ENCODE data around the gene MRGPRE. TPM values are rescaled to one million over a fixed set of nuclear protein-coding genes. Genes with fewer than 3 reads are reported as not detected.

The MRGPRE gene
- polyA plus RNA-seq, 1 donor (not counting 4 experiments of a cell fraction or from before 2014, with no cell fraction given): not detected

DNA sequence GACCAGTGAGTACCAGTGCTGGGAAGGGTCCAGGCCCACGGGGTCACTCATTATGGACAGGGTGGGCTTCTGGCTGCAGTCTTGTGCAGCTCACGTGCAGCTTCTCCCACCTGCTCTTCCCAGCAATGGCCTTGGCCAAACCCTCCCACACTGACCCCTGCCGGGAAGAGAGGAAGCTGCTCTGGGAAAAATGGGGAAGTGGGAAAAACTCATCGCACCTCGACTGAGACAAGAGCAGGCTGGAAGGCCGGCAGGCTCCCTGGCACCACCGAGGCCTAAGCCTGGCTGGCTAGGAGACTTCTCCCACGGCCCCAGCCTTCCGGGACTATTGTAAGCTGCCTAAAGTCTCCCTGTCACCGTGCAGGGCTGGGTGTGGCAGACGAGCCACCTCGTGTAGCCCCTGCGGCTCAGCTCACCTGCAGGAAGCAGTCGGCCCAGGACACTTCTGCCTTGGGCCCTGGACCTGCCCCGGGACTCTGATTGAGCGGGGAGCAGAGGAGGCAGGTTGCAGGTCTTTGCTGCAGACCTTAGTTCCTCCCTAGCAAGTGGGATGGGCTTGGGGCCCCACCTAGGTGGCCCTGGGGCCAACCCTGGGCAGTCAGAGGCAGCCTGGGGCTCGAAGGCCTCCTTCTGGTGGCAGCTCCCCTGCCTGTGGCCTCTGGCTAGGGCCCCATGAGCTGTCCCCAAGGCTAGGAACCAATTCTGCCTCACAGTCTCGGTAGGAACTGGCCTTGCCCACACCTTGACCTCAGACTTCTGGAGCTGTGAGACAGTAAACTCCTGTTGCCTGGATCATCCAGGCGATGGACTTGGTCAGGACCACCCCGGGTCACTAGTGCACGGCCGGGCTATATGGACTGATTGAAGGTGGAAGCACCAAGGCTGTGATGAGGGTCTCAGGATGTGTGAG, 36.7 kb downstream of the MRGPRE start:
- H3K27ac ChIP-seq (ENCODE audit: control insufficient read depth, insufficient read depth, low read length): no peak overlapping the region
- TF ChIP-seq, protein P1, sequence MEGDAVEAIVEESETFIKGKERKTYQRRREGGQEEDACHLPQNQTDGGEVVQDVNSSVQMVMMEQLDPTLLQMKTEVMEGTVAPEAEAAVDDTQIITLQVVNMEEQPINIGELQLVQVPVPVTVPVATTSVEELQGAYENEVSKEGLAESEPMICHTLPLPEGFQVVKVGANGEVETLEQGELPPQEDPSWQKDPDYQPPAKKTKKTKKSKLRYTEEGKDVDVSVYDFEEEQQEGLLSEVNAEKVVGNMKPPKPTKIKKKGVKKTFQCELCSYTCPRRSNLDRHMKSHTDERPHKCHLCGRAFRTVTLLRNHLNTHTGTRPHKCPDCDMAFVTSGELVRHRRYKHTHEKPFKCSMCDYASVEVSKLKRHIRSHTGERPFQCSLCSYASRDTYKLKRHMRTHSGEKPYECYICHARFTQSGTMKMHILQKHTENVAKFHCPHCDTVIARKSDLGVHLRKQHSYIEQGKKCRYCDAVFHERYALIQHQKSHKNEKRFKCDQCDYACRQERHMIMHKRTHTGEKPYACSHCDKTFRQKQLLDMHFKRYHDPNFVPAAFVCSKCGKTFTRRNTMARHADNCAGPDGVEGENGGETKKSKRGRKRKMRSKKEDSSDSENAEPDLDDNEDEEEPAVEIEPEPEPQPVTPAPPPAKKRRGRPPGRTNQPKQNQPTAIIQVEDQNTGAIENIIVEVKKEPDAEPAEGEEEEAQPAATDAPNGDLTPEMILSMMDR (optimal IDR thresholded peaks at IDR 0.05 in 1 of 3, IDR thresholded peaks at IDR 0.05 in 1 of 3, conservative IDR thresholded peaks at IDR 0.05 in 1 of 3; ENCODE audit: extremely low read depth in 1 of 3, insufficient read depth in 2 of 3, low read length in 3 of 3): peak in 1 of 3 experiments; percentile 6
- TF ChIP-seq EZH2 (IDR thresholded peaks at IDR 0.05; ENCODE audit: low read length): no peak
- no peaks in the 10 kb centered on the region for H3K9me3 ChIP-seq (ENCODE audit: control insufficient read depth, low read depth, low read length)
- peaks cover 23% of the 10 kb centered on the region for H3K27me3 ChIP-seq (ENCODE audit: control insufficient read depth, extremely low read depth, insufficient read depth, low read length)
- H3K4me2 ChIP-seq (ENCODE audit: control insufficient read depth, extremely low read depth, insufficient read depth, low read depth, low read length): no peak overlapping the region
- no peaks in the 10 kb centered on the region for H3K36me3 ChIP-seq (ENCODE audit: control insufficient read depth in 2 of 2, extremely low read depth in 1 of 2, insufficient read depth in 2 of 2, low read length in 2 of 2)
- no peaks in the 10 kb centered on the region for H3K79me2 ChIP-seq (ENCODE audit: control insufficient read depth, insufficient read depth, low read length)
- no peaks in the 10 kb centered on the region for H3K9me1 ChIP-seq (ENCODE audit: control insufficient read depth, extremely low read depth, insufficient read depth, low read length)
- no peaks in the 10 kb centered on the region for H3K4me1 ChIP-seq (ENCODE audit: control insufficient read depth, extremely low read depth, insufficient read depth, low read length)
- dilution Hi-C loops (cut with MboI; ENCODE audit: extremely low pct_ligation_motif_present, low sequenced_read_pairs): no loop called here
- no peak overlapping the region for H3K4me3 ChIP-seq (ENCODE audit: control insufficient read depth in 2 of 3, extremely low read depth in 1 of 3, insufficient read depth in 2 of 3, low read depth in 1 of 3, low read length in 3 of 3)
- DNase-seq (ENCODE audit: low read depth, low spot score): no peak
- no peak overlapping the region for H3K9ac ChIP-seq (ENCODE audit: control insufficient read depth, extremely low read depth, insufficient read depth, low read length)
- FAIRE-seq: no peak
- no peak overlapping the region for H2AFZ ChIP-seq (ENCODE audit: control insufficient read depth, low read length)
- H4K20me1 ChIP-seq (ENCODE audit: control insufficient read depth, extremely low read depth, insufficient read depth, low read length): no peaks in the 10 kb centered on the region

DNA sequence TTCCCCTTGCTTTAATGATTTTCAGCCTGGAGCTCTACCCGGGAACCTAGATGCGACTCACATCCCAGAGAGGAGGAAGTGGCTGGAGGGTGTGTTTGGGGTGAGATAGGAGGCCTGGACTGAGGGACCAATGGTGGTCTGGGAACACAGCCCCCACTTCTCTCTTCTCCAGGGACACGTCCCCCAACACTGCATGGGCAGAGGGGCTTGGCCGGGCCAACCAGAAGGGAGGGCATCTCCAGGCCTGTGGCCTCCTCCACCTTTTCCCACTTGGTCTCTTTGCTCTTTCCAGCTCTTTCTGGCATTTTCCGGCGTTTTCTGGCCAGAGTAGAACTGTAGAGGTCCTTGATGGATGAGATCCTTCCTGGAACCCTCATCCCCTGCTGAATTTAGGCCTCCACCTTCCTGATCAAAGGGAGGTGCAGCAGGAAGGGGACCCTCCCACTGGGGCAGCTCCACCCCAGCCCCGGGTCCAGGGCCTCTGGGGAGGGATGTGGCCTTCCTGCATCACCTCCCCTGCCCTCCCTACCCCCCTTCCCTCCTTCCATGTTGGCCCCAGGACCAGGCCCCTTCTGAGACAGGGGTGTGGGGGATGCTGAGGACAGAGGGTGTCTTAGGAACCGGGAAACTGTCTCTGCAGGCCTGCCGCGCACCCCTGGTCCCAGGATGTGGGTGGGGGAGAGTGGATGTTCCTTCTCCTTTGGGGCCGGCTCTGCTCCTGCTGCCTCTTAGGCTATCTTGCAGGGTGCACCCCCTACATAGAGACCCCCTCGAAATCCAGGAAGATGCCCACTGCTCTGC, 38.0 kb downstream of the MRGPRE start:
- Histone ChIP-seq H3K36me3 (ENCODE audit: control insufficient read depth in 2 of 2, extremely low read depth in 1 of 2, insufficient read depth in 2 of 2, low read length in 2 of 2) (no peaks in the 10 kb centered on the region), H3K9me3 (ENCODE audit: control insufficient read depth, low read depth, low read length) (no peaks in the 10 kb centered on the region), H4K20me1 (ENCODE audit: control insufficient read depth, extremely low read depth, insufficient read depth, low read length) (no peaks in the 10 kb centered on the region), H3K9ac (ENCODE audit: control insufficient read depth, extremely low read depth, insufficient read depth, low read length) (no peak overlapping the region), H3K4me3 (ENCODE audit: control insufficient read depth in 2 of 3, extremely low read depth in 1 of 3, insufficient read depth in 2 of 3, low read depth in 1 of 3, low read length in 3 of 3) (no peak overlapping the region), H3K27me3 (ENCODE audit: control insufficient read depth, extremely low read depth, insufficient read depth, low read length) (peaks cover 22% of the 10 kb centered on the region), H3K79me2 (ENCODE audit: control insufficient read depth, insufficient read depth, low read length) (no peaks in the 10 kb centered on the region), H3K4me1 (ENCODE audit: control insufficient read depth, extremely low read depth, insufficient read depth, low read length) (no peaks in the 10 kb centered on the region), H3K9me1 (ENCODE audit: control insufficient read depth, extremely low read depth, insufficient read depth, low read length) (no peaks in the 10 kb centered on the region), H2AFZ (ENCODE audit: control insufficient read depth, low read length) (no peak overlapping the region), H3K4me2 (ENCODE audit: control insufficient read depth, extremely low read depth, insufficient read depth, low read depth, low read length) (no peak overlapping the region), H3K27ac (ENCODE audit: control insufficient read depth, insufficient read depth, low read length) (no peak overlapping the region)
- FAIRE-seq (no peak), DNase-seq (ENCODE audit: low read depth, low spot score) (no peak)
- TF ChIP-seq, protein P1 (optimal IDR thresholded peaks at IDR 0.05 in 1 of 3, IDR thresholded peaks at IDR 0.05 in 1 of 3, conservative IDR thresholded peaks at IDR 0.05 in 1 of 3; ENCODE audit: extremely low read depth in 1 of 3, insufficient read depth in 2 of 3, low read length in 3 of 3): no peak
- no peak for TF ChIP-seq EZH2 (IDR thresholded peaks at IDR 0.05; ENCODE audit: low read length)
- dilution Hi-C loops (cut with MboI; ENCODE audit: extremely low pct_ligation_motif_present, low sequenced_read_pairs): no loop called here

All from keratinocyte (primary cell).